GM19372 (cell line): ENCODE results near the gene FOXJ3.

Experiments used
- ATAC-seq: cut with Tn5 transposase; IDR thresholded peaks from one replicate; pipeline ENCODE4 v1.9.1; 2021; ENCODE audit warnings: mild to moderate bottlenecking, low read depth, moderate library complexity; ENCODE audit not compliant: unreplicated experiment

FOXJ3 gene

DNA sequence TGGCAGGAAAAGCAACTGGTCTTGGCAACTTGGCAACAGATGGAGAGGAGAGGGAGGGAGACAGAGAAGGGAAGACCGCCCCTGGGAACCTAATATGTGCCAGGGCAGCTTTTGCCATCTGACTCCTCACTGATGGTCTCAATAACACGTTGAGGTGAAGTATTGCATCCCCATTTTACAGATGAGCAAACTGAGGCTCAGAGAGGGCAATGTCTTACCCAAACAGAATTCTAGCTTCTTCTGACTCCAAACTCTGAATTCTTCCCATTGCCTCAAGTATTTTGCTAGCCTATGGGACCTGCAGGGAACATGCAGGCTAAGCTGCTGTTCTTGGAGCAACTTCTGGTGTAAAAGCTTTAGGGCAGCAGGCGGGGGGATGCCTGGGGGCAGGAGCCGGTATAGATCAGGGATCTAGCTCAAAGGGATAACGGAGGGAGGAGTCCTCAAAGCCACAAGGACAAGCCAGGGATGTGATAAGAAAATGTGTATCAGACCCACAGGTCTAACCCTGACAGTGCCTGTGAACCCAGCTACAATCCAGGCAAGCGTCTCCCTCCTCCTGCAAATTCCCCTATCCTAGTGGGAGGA lies 163.3 kb downstream of the FOXJ3 start:
- ATAC-seq = no peak

DNA sequence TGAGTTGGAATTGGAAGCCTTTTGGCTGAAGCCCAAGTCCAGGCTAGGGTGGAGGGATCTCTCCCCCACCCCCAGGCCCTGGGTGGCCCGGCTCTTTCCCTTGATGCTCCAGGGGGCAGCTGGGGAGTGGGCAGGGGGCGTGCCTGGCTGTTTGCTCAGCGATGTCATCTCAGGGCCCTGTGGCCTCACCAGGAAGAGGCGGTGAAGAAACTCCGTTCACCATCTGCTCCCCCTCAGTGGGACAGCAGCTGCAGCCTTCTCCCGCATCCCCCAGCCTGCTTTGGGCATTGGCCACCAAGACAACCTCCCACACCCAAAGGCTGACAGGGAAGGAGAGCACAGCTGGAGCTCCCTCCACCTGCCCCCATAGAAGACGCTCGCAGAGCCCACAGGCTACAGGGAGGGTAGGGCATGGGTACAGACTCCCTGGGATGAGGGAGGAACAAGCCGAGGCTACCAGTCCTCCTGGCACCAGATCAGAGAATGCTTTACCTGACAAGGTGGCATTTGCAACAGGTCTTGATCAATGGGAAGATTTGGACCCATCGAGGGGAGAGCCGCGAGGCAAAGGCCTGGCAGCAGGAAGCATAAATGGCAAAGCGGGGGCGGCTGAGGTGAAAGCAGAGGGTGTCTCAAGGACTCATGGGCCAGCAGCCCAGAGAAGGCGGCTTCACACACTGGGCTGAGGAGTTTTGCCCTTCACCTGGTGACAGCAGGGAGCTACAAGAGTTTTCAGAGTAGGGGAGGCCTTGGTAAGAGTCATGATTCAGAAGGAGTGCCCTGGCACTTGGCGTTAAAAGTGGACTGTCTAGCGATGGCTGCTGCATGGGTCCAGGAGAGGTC lies 164.0 kb downstream of the FOXJ3 start:
- ATAC-seq = no peak

DNA sequence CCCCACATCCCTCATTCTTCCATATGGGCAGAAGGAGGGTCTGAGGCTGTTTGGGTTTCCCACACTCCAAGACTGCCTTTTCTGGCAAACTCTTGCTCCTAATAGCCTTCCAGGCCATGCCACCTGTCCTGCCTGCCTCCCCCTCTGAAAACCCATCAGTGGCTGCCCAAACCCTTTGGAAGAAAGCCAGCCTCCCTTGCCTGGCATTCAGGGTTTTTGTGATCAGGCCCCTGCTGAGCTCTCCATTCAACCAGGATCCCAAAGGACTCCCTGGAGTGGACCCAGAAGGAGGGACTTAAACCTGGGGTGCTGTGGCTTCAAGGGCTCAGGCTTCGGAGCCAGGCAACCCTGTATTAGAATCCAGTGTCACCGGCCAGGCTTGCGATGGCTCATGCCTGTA lies 166.3 kb downstream of the FOXJ3 start:
- ATAC-seq = no peak

DNA sequence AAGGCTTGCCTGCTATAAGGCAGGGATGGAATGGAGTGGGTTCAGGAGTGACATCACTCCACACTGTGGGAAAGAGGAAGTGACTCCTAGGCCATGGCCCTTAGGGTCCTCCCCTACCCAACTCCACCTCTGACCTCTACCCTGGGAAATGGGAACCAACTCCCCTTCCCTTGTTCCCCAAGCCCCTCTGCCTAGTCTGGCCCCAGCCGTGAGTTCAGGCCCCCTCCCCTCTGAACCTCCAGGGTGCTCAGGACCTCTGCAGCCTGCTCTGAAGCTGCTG lies 166.7 kb downstream of the FOXJ3 start:
- ATAC-seq = no peak

DNA sequence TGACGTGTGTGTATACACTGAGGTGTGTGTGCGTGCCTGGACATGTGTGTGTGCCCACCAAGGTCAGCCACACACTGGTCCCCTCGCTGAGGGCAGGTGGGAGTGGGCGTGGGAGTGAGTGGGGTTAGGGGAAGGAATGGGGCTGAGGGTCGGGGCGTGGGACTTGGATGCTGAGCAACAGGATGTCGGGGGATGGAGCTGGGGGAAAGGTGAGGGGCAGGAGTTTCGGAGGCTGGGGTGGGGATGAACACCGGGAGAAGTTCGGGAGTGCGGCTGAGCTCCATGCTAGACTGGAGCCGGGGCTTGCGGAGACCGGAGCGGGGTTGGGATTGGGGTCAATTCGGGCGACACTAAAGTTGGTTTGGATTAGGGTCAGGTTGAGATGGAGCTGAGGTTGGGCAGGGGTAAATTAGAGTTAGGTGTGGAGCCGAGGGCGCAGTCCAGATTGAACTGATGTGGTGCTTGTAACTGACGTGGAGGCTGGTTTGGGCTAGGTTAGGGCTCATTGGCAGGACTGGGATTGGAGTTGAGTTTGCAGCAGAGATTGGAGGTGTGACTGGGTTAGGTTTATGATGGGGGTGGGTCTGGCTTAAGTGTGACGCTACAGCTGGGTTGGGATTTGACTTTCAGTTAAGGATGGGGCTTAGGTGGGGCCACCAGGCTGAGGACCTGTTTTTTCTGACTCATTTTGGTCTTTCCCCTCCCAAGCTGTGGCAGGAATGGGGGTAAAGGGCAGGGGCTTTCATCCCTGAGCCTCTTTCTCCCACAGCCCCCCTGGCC lies 167.2 kb downstream of the FOXJ3 start:
- no peak for ATAC-seq

DNA sequence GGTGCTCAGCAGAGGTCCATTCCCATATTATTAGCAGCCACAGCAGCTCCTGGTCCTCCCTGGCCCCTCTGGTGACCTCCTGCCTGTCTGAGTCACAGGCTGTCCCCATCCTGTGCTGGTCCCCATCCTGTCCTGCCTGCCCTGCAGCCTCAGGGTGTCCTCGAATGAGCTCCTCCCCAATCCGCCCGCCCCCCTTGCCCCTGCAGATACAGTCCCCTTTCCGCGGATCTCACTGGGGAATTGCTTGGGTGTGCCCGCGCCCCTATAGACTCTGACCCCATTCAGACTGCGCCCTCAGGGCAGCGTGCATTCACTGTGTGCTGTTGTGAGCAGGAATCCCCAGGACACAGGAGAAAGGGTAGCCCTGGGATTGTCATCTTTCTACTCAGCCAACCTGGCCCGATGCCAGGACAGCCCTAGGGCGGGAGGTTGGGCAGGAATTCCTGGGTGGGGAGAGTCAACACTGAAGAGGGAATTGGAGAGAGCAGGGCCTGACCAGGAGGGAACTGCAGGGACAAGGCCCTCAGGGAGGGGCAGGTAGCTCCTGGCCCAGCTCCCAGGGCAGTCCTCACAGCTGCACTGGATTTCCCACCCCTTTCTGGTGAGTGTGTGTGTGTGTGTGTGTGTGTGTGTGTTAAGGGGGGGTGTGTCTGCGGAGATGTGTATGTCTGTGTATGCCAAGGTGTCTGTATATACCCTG lies 169.4 kb downstream of the FOXJ3 start:
- no peak for ATAC-seq

DNA sequence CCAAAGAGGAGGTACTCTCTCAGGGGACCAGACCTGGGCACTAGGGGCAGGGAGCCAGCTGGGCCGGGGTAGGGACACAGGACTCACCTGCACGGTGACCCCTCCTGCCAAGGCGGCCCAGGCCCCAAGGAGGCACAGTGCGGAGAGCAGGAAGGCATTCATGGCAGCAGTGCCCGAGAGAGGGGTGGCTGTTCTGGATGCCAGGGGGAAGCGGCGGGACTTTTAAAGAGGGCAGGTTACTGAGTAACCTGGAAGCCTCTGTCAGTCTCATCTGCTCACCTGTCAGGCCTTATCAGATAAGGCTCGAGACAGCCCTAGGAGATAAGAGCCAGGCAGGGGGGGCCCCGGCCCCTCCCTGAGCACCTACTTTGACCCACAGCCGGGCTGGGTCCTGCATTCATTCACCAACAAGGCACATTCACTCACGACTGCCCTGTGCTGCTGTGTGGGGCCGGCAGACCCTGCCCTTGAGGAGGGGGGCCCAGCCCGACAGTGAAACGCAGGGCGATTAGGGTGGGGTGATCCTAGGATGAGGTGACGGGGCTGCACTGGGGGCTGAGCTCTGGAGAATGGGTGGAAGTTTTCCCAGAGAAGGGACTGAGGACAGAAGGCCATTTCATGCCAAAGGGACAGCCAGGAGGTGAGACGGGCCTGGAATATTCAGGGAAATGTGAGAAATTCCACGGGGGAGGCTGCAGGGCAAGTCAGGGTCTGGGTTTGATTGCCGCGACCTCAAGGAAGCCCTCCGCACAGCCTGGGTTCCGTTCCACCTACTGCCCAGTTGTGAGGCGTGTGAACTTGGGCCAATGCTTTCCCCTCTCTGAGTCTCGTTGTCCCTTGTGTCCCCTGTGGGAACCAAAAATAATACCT lies 170.2 kb downstream of the FOXJ3 start, which contains the start of gene GUCA2A:
GUCA2A (minus strand) TSS at position 195 of the 870 bp plus-strand sequence; CDS start at position 162, 33 bp downstream.
- ATAC-seq = no peak

DNA sequence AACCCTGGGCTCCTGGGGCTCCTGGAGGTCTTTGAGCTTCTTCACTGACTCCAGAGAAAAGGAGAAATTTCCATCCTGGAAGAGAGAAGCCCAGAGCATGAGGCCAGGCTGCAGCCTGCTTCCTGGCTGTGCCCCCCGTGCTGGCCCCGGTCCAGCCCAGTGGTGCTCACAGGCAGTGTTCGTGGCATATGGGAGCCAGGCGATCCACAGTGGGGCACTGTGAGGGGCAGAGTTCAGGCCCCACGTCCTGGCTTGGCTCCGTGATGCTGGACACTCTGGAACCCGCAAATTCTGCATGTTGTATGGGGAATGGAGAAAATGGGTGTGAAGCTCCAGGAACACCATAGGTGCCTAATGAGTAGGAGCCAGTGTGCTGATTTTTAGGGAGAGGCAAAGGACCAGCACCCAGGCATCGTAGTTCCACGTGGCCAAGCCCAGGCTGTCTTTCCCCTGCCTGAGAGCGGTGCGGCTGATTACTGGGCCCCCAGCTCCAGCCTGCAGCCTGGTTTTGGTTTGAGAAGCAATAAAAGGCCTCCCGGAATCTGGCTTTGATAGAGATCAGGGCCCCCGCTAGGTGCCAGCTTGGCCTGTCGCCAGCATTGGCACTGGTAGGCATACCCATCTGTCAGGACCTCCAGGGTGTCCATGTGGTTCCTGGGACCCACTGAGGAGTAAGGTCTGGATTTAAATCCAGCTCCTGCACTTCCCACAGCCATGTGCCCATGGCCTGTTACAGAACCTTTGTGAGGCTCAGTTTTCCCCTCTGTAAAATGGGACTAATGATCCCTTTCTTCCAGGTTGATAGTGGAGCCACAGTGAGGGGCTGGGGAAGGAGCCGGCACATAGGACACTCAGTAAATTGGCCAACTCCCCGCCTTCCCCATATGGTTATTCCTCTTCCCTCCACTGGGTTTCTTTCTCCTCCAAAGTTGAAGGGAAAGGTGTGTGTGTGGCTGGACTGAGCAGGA lies 171.2 kb downstream of the FOXJ3 start:
- no peak for ATAC-seq

DNA sequence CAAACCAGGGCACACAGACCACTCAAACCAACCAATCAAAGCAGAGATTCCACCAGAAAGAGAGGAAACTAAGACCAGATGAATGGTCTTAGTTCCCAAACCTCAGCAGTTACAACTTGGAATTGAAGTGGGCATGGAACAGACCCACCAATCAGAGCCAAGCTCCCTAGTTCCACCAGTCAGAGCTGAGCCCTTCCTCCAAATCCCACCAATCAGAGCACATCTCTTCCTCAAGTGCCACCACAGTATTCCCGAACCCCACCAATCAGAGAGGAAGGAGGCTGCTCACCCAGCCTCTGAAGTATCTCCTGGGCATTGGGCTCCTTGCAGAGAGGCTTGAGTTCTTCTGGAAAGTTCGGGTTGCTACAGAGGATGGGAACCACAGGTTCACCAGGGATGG lies 171.9 kb downstream of the FOXJ3 start:
- ATAC-seq = no peak

DNA sequence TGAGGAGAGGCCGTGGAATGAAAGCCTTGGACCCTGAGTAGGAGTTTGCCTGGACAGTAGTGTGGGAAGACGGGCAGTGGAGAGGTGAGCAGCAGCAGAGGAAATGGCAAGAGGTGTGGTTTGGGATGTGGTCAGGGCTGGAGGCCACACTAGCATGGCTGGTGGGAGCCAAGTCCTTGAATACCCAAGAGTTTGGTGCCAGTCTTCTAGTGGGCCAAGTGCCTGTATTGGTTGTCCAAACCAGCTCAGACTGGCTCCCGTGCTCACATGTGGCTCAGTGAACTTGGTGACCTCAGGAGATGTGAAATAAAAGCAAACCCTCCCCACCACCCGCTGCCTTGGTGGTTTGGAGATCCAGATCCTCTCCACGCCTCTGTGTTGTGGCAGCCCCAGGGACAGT lies 172.9 kb downstream of the FOXJ3 start:
- ATAC-seq = no peak

DNA sequence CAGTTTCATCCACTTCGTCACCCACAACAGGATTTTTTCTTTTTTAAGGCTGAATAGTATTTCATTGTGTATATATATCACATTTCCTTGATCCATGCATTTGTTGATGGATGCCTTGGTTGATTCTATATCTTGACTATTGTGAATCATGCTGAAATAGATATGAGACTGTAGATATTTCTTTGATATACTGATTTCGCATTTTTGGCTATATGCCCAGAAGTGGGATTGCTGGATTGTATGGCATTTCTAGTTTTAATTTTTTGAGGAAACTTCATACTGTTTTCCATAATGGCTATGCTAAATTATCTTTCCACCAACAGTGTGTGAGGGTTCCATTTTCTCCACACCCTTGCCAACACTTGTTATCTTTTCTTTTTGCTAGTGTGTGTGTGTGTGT lies 176.8 kb downstream of the FOXJ3 start:
- no peak for ATAC-seq

DNA sequence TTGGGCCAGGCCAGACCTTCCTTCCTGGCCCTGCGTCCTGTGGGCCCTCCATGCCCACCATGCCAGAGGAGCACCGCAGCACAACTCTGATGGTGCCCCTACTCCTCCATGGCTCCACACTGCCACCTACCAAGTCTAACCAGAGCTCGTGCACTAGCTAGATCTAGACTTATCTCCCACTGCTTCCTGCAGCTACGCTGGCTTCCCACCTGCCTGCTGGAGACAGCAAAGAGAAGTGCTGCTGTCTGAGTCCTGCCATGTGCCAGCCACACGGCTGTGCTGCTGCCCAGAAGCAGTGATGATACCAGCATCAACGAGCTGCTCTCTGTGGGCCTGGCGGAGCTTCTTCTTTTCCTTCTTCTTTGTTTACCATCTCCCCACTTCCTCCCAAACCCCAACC lies 177.4 kb downstream of the FOXJ3 start:
- no peak for ATAC-seq

DNA sequence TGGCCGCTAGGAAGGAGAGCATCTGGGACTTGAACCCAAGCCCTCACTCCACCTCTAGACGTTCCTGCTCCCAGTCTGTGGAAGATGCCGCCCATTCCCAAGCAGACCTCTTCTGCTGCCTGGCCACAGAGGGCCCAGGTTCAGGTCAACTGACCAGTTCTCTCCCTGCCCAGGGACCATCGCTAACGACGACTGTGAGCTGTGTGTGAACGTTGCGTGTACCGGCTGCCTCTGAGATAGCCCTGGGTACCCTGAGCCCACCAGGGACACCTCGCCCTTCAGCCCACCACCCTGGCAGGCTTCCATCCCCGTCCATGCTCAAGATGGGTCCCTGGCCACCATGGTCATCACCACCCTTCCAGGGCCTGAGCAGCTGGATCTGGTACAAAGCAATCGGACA lies 179.7 kb downstream of the FOXJ3 start:
- no peak for ATAC-seq

DNA sequence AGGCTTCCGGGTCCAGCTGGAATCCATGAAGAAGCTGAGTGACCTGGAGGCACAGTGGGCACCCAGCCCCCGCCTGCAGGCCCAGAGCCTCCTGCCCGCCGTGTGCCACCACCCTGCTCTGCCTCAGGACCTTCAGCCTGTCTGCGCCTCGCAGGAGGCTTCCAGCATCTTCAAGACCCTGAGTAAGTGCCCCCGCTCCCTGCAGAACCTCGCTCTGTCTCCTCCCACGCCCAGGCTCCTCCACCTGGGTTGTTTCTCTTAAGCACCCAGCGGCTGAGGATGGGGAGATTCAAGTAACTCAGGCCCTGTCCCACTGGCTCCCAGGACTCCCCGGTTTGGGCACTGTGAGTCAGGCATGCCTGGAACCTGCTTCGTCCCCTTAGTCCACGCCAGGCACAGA lies 180.3 kb downstream of the FOXJ3 start:
- ATAC-seq = no peak

DNA sequence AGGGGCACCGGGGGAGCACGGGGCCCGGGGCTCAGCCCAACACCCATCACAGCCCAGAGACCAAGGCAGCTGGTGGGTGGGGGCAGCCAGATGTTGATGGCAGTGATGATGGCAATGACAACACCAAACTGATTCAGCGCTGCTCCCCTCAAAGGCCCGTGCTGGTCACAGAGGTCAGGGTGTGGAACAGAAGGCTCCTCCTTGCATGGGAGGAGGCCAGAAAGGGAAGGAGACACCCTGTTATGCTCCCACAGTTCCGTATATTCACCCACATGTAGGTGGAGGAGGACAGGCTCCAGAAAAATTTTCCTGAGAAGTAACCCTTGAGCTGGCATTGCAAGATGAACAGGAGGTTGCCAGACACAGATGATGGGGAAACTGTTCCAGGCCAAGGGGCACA lies 181.4 kb downstream of the FOXJ3 start:
- no peak for ATAC-seq

DNA sequence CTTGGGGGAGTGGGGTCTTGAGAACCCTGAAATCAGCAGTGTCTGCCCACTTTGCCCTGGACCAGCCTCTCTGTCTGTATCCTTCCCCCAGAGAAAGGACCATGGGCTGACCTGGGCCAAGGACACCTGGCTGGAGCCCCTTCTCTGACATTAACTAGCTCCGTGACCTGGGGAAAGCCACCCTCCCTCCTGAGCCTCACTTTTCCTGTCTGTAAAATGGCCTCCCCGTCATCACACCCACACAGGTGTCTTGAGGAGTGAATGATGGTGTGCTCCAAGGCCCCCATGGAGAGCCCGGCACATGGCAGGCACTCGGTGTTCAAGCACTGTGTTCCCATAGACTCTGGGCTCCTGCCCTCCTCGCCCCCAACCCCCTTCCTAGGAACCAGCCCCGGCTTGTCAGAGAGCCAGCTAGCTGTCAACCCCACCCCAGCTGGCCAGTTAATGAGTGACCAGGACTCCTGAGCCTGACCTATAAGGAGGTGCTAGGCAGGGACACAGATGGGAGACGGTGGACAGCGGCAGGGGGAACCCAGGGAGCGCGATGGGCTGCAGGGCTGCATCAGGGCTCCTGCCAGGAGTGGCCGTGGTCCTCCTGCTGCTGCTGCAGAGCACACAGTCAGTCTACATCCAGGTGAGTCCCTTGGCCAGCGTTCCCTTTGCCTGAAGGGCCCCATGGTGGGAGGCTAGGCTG lies 182.0 kb downstream of the FOXJ3 start, which contains the start of gene GUCA2B:
GUCA2B (plus strand) TSS at position 504 of the 694 bp plus-strand sequence; CDS start at position 545, 41 bp downstream.
- ATAC-seq = no peak

DNA sequence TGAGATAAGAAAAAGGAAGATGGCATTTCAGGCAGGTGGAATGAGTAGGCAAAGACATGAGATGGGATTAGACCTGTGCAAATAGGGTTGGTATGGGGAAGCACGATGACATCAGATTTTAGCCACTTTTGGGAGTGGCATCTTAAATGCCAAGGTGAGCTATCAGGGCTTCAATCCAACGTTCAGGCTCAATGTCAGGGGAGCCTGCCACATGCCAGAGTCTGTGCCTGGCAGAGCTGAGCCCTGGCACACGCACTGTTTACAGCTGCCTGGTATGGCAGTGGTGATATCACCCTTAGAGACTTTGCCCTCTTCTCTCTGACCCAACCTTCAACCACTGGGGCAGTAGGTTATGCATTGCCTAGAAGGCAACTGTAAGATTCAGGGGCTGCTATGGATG lies 182.9 kb downstream of the FOXJ3 start:
- ATAC-seq = no peak

DNA sequence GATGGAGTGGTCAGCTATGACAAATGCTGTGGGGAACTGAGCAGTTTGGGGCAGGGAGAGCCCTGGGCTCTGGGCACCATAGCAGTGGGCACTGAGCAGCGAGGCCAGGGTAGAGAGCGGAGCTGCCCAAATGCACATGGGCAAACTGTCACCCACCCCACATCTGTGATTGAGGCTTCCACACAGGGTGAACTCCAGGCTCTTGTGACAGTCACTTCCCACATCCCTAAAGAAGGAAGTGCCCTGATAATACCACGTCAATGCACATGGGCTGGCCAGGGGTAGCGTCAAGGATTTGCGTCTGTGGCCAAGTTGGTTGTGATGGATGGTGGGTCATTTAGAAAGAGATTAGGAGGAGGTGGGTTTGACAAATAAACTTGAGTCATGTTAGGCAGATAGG lies 184.4 kb downstream of the FOXJ3 start:
- no peak for ATAC-seq
